SK-N-SH (cell line): Measurements from ENCODE around the gene FNDC10.
"Not testable (repeated sequence)": the region's sequence is repeated elsewhere in the genome, so short reads cannot be mapped to it uniquely, and the experiment has no call there.

ENCODE experiments used
- EP300 ChIP-seq, 2 experiments: IDR thresholded peaks; 2 replicates each; pipeline versions ENCODE4 v1.4.0 to v1.6.1; 2012; ENCODE audit warnings: borderline replicate concordance in 1 of 2, low read depth in 1 of 2, low read length in 1 of 2
- FOSL2 ChIP-seq: IDR thresholded peaks from 2 replicates; pipeline ENCODE4 v1.4.0; 2012; ENCODE audit warnings: low read depth, mild to moderate bottlenecking, moderate library complexity, borderline replicate concordance
- FOXJ3 ChIP-seq: sonication (generic); formaldehyde crosslinking; IDR thresholded peaks from 2 replicates; pipeline ENCODE4 v1.5.1; 2020; ENCODE audit warnings: mild to moderate bottlenecking, missing genetic modification reagents
- POLR2AphosphoS5 ChIP-seq: IDR thresholded peaks from 2 replicates; pipeline ENCODE4 v1.6.1; 2012; ENCODE audit warnings: low read depth, low read length
- SMC3 ChIP-seq: IDR thresholded peaks from 2 replicates; pipeline ENCODE4 v1.6.1; 2012; ENCODE audit warnings: low read depth, low read length, improper control_type of control experiment
- TEAD4 ChIP-seq: IDR thresholded peaks from 2 replicates; pipeline ENCODE4 v1.4.0; 2012; ENCODE audit warnings: mild to moderate bottlenecking, borderline replicate concordance; ENCODE audit not compliant: insufficient read depth
- TF ChIP-seq, protein P1 (sequence below): fragments of 200-600 bp; sonication (generic); IDR thresholded peaks from 2 replicates; pipeline ENCODE4 v1.6.1; 2017; ENCODE audit warnings: antibody characterized with exemption, mild to moderate bottlenecking, moderate library complexity
- TF ChIP-seq, protein P2 (sequence below): IDR thresholded peaks from 2 replicates; pipeline ENCODE4 v1.4.0; 2012; ENCODE audit warnings: low read depth
- TF ChIP-seq, protein P3 (sequence below): IDR thresholded peaks from 2 replicates; pipeline ENCODE4; 2012
- TF ChIP-seq, protein P4 (sequence below): IDR thresholded peaks from 2 replicates; pipeline ENCODE4 v1.4.0; 2012; ENCODE audit warnings: low read depth, borderline replicate concordance
- TF ChIP-seq, protein P5 (sequence below): IDR thresholded peaks from 2 replicates; pipeline ENCODE4 v1.4.0; 2012; ENCODE audit warnings: low read depth, borderline replicate concordance
- TF ChIP-seq, protein P6 (sequence below): fragments of 150-350 bp; IDR thresholded peaks from 2 replicates; pipeline ENCODE4 v1.6.1; 2016; ENCODE audit warnings: mild to moderate bottlenecking, low read depth, low read length
- TF ChIP-seq, protein P7 (sequence below): fragments of 150-350 bp; IDR thresholded peaks from 2 replicates; pipeline ENCODE4 v1.6.1; 2017; ENCODE audit warnings: antibody characterized with exemption, low read length, low read depth, borderline replicate concordance

DNA sequence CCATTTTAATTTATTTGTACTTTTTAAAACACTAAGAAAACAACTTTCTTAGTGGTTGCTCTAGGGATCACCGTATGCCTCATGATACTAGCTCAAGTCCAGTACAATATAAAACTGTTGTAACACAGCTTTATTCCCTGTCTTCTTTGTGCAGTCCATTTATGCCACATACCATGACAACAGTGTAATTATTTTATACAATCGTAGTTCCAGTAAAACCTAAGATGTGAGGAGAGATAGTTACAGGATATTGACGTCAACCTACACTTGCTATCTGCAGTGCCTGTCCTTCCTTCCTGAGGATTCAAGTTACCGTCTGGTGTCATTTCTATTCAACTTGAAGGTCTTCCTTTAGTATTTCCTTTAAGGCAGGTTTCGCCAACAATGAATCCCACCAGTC lies 46.4 kb upstream of the FNDC10 start:
- TF ChIP-seq, protein P1, sequence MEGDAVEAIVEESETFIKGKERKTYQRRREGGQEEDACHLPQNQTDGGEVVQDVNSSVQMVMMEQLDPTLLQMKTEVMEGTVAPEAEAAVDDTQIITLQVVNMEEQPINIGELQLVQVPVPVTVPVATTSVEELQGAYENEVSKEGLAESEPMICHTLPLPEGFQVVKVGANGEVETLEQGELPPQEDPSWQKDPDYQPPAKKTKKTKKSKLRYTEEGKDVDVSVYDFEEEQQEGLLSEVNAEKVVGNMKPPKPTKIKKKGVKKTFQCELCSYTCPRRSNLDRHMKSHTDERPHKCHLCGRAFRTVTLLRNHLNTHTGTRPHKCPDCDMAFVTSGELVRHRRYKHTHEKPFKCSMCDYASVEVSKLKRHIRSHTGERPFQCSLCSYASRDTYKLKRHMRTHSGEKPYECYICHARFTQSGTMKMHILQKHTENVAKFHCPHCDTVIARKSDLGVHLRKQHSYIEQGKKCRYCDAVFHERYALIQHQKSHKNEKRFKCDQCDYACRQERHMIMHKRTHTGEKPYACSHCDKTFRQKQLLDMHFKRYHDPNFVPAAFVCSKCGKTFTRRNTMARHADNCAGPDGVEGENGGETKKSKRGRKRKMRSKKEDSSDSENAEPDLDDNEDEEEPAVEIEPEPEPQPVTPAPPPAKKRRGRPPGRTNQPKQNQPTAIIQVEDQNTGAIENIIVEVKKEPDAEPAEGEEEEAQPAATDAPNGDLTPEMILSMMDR, result not testable (repeated sequence)
- TF ChIP-seq, protein P2, sequence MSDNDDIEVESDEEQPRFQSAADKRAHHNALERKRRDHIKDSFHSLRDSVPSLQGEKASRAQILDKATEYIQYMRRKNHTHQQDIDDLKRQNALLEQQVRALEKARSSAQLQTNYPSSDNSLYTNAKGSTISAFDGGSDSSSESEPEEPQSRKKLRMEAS, result not testable (repeated sequence)
- TF ChIP-seq, protein P3, sequence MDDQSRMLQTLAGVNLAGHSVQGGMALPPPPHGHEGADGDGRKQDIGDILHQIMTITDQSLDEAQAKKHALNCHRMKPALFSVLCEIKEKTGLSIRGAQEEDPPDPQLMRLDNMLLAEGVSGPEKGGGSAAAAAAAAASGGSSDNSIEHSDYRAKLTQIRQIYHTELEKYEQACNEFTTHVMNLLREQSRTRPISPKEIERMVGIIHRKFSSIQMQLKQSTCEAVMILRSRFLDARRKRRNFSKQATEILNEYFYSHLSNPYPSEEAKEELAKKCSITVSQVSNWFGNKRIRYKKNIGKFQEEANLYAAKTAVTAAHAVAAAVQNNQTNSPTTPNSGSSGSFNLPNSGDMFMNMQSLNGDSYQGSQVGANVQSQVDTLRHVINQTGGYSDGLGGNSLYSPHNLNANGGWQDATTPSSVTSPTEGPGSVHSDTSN, result not testable (repeated sequence)
- TF ChIP-seq EP300 (IDR thresholded peaks at IDR 0.05; ENCODE audit: borderline replicate concordance in 1 of 2, low read depth in 1 of 2, low read length in 1 of 2); SMC3; TEAD4; POLR2AphosphoS5; FOXJ3 (CRISPR knock-in tag); FOSL2: not testable (repeated sequence)
- TF ChIP-seq, protein P4, sequence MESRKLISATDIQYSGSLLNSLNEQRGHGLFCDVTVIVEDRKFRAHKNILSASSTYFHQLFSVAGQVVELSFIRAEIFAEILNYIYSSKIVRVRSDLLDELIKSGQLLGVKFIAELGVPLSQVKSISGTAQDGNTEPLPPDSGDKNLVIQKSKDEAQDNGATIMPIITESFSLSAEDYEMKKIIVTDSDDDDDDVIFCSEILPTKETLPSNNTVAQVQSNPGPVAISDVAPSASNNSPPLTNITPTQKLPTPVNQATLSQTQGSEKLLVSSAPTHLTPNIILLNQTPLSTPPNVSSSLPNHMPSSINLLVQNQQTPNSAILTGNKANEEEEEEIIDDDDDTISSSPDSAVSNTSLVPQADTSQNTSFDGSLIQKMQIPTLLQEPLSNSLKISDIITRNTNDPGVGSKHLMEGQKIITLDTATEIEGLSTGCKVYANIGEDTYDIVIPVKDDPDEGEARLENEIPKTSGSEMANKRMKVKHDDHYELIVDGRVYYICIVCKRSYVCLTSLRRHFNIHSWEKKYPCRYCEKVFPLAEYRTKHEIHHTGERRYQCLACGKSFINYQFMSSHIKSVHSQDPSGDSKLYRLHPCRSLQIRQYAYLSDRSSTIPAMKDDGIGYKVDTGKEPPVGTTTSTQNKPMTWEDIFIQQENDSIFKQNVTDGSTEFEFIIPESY, result not testable (repeated sequence)
- TF ChIP-seq, protein P5, sequence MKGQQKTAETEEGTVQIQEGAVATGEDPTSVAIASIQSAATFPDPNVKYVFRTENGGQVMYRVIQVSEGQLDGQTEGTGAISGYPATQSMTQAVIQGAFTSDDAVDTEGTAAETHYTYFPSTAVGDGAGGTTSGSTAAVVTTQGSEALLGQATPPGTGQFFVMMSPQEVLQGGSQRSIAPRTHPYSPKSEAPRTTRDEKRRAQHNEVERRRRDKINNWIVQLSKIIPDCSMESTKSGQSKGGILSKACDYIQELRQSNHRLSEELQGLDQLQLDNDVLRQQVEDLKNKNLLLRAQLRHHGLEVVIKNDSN, result not testable (repeated sequence)
- TF ChIP-seq, protein P6, sequence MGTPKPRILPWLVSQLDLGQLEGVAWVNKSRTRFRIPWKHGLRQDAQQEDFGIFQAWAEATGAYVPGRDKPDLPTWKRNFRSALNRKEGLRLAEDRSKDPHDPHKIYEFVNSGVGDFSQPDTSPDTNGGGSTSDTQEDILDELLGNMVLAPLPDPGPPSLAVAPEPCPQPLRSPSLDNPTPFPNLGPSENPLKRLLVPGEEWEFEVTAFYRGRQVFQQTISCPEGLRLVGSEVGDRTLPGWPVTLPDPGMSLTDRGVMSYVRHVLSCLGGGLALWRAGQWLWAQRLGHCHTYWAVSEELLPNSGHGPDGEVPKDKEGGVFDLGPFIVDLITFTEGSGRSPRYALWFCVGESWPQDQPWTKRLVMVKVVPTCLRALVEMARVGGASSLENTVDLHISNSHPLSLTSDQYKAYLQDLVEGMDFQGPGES, result not testable (repeated sequence)
- TF ChIP-seq, protein P7, sequence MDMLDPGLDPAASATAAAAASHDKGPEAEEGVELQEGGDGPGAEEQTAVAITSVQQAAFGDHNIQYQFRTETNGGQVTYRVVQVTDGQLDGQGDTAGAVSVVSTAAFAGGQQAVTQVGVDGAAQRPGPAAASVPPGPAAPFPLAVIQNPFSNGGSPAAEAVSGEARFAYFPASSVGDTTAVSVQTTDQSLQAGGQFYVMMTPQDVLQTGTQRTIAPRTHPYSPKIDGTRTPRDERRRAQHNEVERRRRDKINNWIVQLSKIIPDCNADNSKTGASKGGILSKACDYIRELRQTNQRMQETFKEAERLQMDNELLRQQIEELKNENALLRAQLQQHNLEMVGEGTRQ, result not testable (repeated sequence)
